Cardiac muscle cell (in vitro differentiated cells and primary cell): ENCODE results near the gene KDM8. TPM values are rescaled to one million over a fixed set of nuclear protein-coding genes. Genes with fewer than 3 reads are reported as not detected.

ENCODE experiments used
- DNase-seq, 2 donors: peaks; one replicate each; pipeline versions ENCODE4 v3.0.0 to v3.0.0-alpha.2; 2010 to 2017; ENCODE audit warnings: low read depth in 1 of 2, low spot score in 1 of 2
- H3K27ac ChIP-seq: fragments of 200-600 bp; sonication (generic); 2 replicates; pipeline ENCODE4 v1.5.1; 2016
- H3K27me3 ChIP-seq: fragments of 200-600 bp; sonication (generic); 2 replicates; pipeline ENCODE4 v1.6.0; 2016; ENCODE audit warnings: control low read depth
- H3K36me3 ChIP-seq: fragments of 200-600 bp; sonication (generic); 2 replicates; pipeline ENCODE4 v1.5.1; 2016; ENCODE audit warnings: control low read depth
- H3K4me1 ChIP-seq: fragments of 200-600 bp; sonication (generic); 2 replicates; pipeline ENCODE4 v1.8.1; 2017; ENCODE audit warnings: low read depth, mild to moderate bottlenecking, mixed run types
- H3K4me3 ChIP-seq: fragments of 200-600 bp; sonication (generic); 2 replicates; pipeline ENCODE4 v1.5.1; 2016; ENCODE audit warnings: mild to moderate bottlenecking
- H3K9me3 ChIP-seq: fragments of 200-600 bp; sonication (generic); 2 replicates; pipeline ENCODE4 v1.5.1; 2017; ENCODE audit warnings: low read depth, mild to moderate bottlenecking, control low read depth
- polyA plus RNA-seq: library from polyadenylated mRNA; unstranded; fragments of >200 nt; fragmentation: Nextera tagmentation; extraction: Ambion mirVana; gene quantifications from 2 replicates; pipeline ENCODE4 v1.2.1, GENCODE V29; 2016
- total RNA-seq: library from RNA; depleted of rRNA; stranded (reverse); fragments of >200 nt; gene quantifications from 2 replicates; pipeline ENCODE4 v1.2.3, GENCODE V29; 2016
- TF ChIP-seq, protein P1 (sequence below): IDR thresholded peaks from 2 replicates; pipeline ENCODE4 v1.5.1; 2012; ENCODE audit warnings: low read depth, mild to moderate bottlenecking, low read length

Gene KDM8
- total and polyA plus RNA-seq, 2 experiments from 2014 or later, result 8.5 to 10.5 TPM

DNA sequence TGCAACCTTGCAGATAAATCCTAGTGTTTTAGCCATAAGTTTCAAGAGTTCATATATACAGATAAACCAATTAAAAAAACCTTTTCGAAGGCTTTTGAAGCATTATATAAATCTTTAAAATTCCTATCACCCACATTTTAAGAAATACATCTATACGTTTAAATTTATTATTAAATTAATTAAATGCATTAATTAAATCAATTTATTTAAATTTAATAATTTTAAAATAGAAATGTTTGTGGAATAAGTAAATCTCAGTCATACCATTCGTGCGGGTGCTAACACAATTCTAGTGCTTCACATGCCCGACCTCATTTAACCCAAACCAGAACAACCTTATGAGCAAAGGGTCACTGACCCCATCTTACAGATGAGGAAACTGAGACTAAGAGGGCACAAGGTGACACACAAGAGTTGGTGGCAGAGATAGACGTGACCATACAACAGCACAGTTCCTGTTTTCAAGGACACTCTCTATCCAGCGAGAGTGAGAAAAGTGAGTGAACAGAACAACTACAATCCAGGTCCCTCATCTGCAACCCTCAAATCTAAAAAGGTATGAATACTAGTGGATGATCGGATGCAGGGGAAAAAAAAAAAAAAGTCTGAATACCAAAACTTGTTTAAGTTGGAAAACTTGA lies 63.8 kb downstream of the KDM8 start:
- Histone ChIP-seq H3K36me3 (no peaks in the 10 kb centered on the region), H3K9me3 (no peaks in the 10 kb centered on the region), H3K27ac (no peak overlapping the region), H3K27me3 (no peaks in the 10 kb centered on the region), H3K4me1 (no peaks in the 10 kb centered on the region), H3K4me3 (no peak overlapping the region)
- TF ChIP-seq, protein P1, sequence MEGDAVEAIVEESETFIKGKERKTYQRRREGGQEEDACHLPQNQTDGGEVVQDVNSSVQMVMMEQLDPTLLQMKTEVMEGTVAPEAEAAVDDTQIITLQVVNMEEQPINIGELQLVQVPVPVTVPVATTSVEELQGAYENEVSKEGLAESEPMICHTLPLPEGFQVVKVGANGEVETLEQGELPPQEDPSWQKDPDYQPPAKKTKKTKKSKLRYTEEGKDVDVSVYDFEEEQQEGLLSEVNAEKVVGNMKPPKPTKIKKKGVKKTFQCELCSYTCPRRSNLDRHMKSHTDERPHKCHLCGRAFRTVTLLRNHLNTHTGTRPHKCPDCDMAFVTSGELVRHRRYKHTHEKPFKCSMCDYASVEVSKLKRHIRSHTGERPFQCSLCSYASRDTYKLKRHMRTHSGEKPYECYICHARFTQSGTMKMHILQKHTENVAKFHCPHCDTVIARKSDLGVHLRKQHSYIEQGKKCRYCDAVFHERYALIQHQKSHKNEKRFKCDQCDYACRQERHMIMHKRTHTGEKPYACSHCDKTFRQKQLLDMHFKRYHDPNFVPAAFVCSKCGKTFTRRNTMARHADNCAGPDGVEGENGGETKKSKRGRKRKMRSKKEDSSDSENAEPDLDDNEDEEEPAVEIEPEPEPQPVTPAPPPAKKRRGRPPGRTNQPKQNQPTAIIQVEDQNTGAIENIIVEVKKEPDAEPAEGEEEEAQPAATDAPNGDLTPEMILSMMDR, result no peak
- no peak for DNase-seq

DNA sequence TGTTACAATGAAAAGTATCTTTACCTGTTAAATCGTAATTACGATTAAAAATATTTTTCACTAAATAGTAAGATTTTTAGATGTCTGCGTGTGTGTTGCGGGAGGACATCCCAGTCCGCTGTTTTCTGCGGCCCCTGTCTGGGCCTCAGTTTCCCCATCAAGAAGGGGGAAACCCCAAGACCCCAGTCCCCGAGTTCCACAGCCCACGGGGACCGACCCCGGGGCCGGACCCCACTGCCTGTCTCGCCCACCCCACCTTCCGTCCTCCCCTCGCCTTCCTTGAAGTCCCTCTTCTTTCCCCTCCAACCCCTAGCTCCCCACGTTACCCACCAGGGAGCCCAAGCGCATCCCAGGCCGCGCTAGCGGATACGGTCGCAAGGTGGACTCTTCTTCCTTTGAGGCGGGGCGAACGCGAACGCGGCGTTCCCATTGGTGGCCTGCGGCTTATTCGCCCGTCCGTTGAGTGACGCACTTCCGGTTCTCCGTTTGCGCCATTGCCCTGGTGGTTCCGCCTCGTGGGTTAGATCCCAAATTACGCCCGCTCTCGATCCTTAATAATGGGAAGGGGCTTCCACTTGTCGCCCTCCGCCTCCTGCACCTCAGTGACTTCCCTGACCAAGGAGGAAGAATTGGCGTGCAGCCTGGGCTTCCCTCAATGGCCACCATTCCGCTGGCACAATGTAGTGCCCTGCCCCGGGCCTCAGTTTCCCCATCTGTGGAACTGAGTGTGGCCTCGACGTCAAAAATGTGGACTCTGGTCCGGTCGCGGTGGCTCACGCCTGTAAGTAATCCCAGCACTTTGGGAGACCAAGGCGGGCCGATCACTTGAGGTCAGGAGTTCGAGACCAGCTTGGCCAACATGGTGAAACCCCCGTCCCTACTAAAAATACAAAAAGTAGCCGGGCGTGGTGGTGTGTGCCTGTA lies 65.3 kb downstream of the KDM8 start, which contains the start of gene NSMCE1:
NSMCE1 (minus strand) TSS at position 397 of the 924 bp plus-strand sequence. CDS start 11,202 bp downstream, outside the sequence.
- H3K27me3 ChIP-seq, result no peaks in the 10 kb centered on the region
- H3K4me3 ChIP-seq, result peak within 1 kb of the TSS; percentile 54
- TF ChIP-seq, protein P1, result no peak
- H3K36me3 ChIP-seq, result no peaks in the 10 kb centered on the region
- no peaks in the 10 kb centered on the region for H3K4me1 ChIP-seq
- H3K9me3 ChIP-seq, result no peaks in the 10 kb centered on the region
- peak; percentile 92 to 97 for DNase-seq
- H3K27ac ChIP-seq, result no peak within 1 kb of the TSS

DNA sequence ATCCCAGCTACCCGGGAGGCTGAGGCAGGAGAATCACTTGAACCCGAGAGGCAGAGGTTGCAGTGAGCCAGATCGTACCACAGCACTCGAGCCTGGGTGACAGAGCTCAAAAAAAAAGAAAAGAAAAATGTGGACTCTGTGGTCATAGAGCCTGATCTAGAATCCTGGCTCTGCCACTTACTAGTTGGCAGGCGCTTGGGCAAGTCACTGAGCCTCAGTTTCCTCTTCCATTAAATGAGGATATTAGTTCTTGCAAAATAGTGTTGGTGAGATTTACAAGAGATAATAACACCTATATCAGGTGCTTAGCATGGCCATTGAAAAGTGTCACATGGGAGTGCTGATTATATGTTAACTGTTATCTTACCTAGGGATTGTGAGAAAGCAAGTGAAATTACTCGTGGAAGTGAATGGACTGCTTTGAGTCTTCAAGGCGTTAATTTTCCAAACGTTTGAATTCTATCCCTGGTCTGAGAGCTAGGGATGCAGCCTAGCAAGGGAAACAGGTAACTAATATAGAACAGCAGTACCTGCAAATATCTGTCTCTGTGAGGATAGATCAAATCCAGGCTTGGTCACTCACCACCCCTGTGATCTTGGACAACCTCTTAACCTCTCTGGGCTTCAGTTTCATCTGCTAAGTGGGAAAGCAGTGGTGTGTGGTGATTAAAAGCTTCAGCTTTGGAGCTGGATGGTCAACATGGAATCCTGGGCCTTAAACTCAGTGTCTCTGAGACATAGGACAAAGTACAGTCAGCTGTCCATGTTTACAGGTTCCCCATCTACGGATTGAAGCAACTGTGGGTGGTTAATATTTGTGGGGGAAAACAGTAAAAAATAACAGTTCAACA lies 66.2 kb downstream of the KDM8 start:
- no peak for DNase-seq
- TF ChIP-seq, protein P1, result no peak
- Histone ChIP-seq H3K36me3 (no peaks in the 10 kb centered on the region), H3K27ac (no peak overlapping the region), H3K4me3 (no peak overlapping the region), H3K27me3 (no peaks in the 10 kb centered on the region), H3K4me1 (no peaks in the 10 kb centered on the region), H3K9me3 (no peaks in the 10 kb centered on the region)

DNA sequence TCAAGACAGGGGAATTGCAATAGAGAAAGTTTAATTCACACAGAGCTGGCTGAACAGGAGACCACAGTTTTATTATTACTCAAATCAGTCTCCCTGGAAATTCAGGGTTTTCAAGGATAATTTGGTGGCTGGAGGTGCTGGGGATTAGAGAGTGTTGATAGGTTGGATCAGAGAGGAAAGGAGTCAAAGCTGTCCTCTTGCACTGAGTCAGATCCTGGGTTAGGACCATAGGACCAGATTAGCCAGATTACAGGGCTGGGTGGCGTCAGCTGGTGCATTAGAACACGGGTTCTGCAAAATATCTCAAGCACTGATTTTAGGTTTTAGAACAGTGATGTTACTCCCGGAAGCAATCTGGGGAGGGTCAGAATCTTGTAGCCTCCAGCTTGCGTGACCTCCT lies 67.0 kb downstream of the KDM8 start:
- DNase-seq, result no peak
- no peaks in the 10 kb centered on the region for H3K4me1 ChIP-seq
- no peaks in the 10 kb centered on the region for H3K9me3 ChIP-seq
- no peaks in the 10 kb centered on the region for H3K27me3 ChIP-seq
- H3K4me3 ChIP-seq, result no peak overlapping the region
- TF ChIP-seq, protein P1, result no peak
- H3K36me3 ChIP-seq, result no peaks in the 10 kb centered on the region
- no peak overlapping the region for H3K27ac ChIP-seq

Other genes with a start within 250 kb of the KDM8 start
- not detected in 2 replicates for gene C16orf82, start 136.6 kb upstream of the KDM8 start, total RNA-seq
- gene C16orf82, start 136.6 kb upstream of the KDM8 start, polyA plus RNA-seq, result not detected in 2 replicates
- 14.2 and 28.2 TPM in 2 replicates for gene NSMCE1, start 65.2 kb downstream of the KDM8 start, total RNA-seq
- gene NSMCE1, start 65.2 kb downstream of the KDM8 start, polyA plus RNA-seq, result 23.4 and 65.8 TPM in 2 replicates
- gene IL4R, start 110.4 kb downstream of the KDM8 start, total RNA-seq, result 30.9 and 66.1 TPM in 2 replicates
- gene IL4R, start 110.4 kb downstream of the KDM8 start, polyA plus RNA-seq, result 38.1 and 69.1 TPM in 2 replicates
- gene IL21R, start 198.6 kb downstream of the KDM8 start, total RNA-seq, result 0.04 TPM in 1 of 2 replicates, not detected in the other
- gene IL21R, start 198.6 kb downstream of the KDM8 start, polyA plus RNA-seq, result 0.19 TPM in 1 of 2 replicates, not detected in the other